ENCODE measurements around the gene TLL2. TPM values are rescaled to one million over a fixed set of nuclear protein-coding genes. Genes with fewer than 3 reads are reported as not detected.

Gene TLL2
- total and polyA plus RNA-seq, 2 donors (not counting 3 experiments of a cell fraction or from before 2014, with no cell fraction given) = 0.03 to 0.20 TPM

- ChIA-PET POLR2A (no interaction called here), CTCF (no interaction called here)
- Histone ChIP-seq H3K9ac (replicated peaks; ENCODE audit: extremely low read depth, insufficient read depth, low read length) (no peak overlapping the region), H3K4me3 (replicated peaks in 1 of 3; ENCODE audit: insufficient read depth in 1 of 3, low read depth in 1 of 3, low read length in 3 of 3) (no peak overlapping the region), H3K9me3 (replicated peaks; ENCODE audit: control insufficient read depth, insufficient read depth, low read length) (no peaks in the 10 kb centered on the region), H3K4me2 (ENCODE audit: insufficient read depth, low read length) (no peak overlapping the region), H3K27ac (ENCODE audit: insufficient read depth, low read depth, low read length) (no peak overlapping the region), H3K27me3 (ENCODE audit: control insufficient read depth in 2 of 2, insufficient read depth in 2 of 2, low read length in 2 of 2) (peaks cover 2% of the 10 kb centered on the region in 2 experiments), H3K79me2 (ENCODE audit: control insufficient read depth, insufficient read depth, low read length) (no peaks in the 10 kb centered on the region), H4K20me1 (replicated peaks; ENCODE audit: control insufficient read depth, extremely low read depth, insufficient read depth, low read length) (no peaks in the 10 kb centered on the region), H3K36me3 (ENCODE audit: control insufficient read depth in 2 of 2, extremely low read depth in 1 of 2, insufficient read depth in 2 of 2, low read length in 2 of 2) (no peaks in the 10 kb centered on the region), H3K9me1 (replicated peaks; ENCODE audit: control insufficient read depth, extremely low read depth, insufficient read depth, low read length) (no peaks in the 10 kb centered on the region), H2AFZ (ENCODE audit: low read depth, low read length) (no peak overlapping the region), H3K4me1 (ENCODE audit: control insufficient read depth, extremely low read depth, insufficient read depth, low read length) (no peaks in the 10 kb centered on the region)
- FAIRE-seq (no peak), DNase-seq (ENCODE audit: low read depth, low spot score) (no peak)
- intact Hi-C loops (cut with micrococcal nuclease) = no loop called here
- BruUV-seq (replicated peaks) = no TSS peak
- TF ChIP-seq FOS (IDR thresholded peaks at IDR 0.05; ENCODE audit: borderline replicate concordance, insufficient read depth, low read length) (no peak), GATA2 (IDR thresholded peaks at IDR 0.05; ENCODE audit: insufficient read depth, insufficient read length, low read depth, low read length) (no peak), CTCF (IDR thresholded peaks at IDR 0.05; ENCODE audit: extremely low read depth in 1 of 2, insufficient read depth in 1 of 2, low read depth in 1 of 2, low read length in 2 of 2) (no peak), JUN (IDR thresholded peaks at IDR 0.05; ENCODE audit: borderline replicate concordance, insufficient read depth, insufficient read length, low read depth) (no peak), MYC (IDR thresholded peaks at IDR 0.05; ENCODE audit: low read depth, low read length) (no peak), POLR2A (IDR thresholded peaks at IDR 0.05; ENCODE audit: low read depth, low read length) (no peak), EZH2 (IDR thresholded peaks at IDR 0.05; ENCODE audit: borderline replicate concordance, low read depth, low read length, severe bottlenecking) (no peak), POLR2AphosphoS5 (IDR thresholded peaks at IDR 0.05; ENCODE audit: insufficient read depth, low read depth, low read length) (no peak), MAX (IDR thresholded peaks at IDR 0.05; ENCODE audit: insufficient read depth, insufficient read length) (no peak)
- dilution Hi-C loops (cut with MboI; ENCODE audit: extremely low pct_ligation_motif_present, low sequenced_read_pairs) = no loop called here
Measured at GRCh38 chr10:96360766-96361165, 153.0 kb downstream of the TLL2 start.
